CD14-positive monocyte (primary cell): ENCODE results near the gene NCBP3. TPM values are rescaled to one million over a fixed set of nuclear protein-coding genes. Genes with fewer than 3 reads are reported as not detected.

Source experiments
- DNase-seq, 3 donors: peaks; one replicate each; pipeline ENCODE4 v3.0.0-alpha.2; 2011 to 2022
- H2AFZ ChIP-seq: 2 replicates; pipeline ENCODE4 v1.6.0; 2012; ENCODE audit warnings: mild to moderate bottlenecking, low read depth, low read length, inconsistent platforms; ENCODE audit not compliant: insufficient read depth, poor library complexity, severe bottlenecking
- H3K27ac ChIP-seq, 2 donors: 1 replicate in 1 of 2; 2 replicates in 1 of 2; pipeline ENCODE4 v1.5.1; 2012 to 2013; ENCODE audit warnings: low read length in 2 of 2, control low read depth in 1 of 2, inconsistent platforms in 1 of 2, low read depth in 1 of 2, mild to moderate bottlenecking in 1 of 2
- H3K27me3 ChIP-seq, 2 donors: one replicate each; pipeline versions ENCODE4 v1.6.0 to v1.6.1; 2011 to 2013; ENCODE audit warnings: low read length in 2 of 2; ENCODE audit not compliant: control insufficient read depth in 2 of 2, insufficient read depth in 2 of 2
- H3K36me3 ChIP-seq, 2 donors: replicated peaks in 1 of 2; 1 replicate in 1 of 2; 2 replicates in 1 of 2; pipeline versions ENCODE4 v1.5.1 to v1.6.1; 2012 to 2013; ENCODE audit warnings: low read length in 2 of 2, control low read depth in 1 of 2, inconsistent platforms in 1 of 2, mild to moderate bottlenecking in 1 of 2; ENCODE audit not compliant: insufficient read depth in 2 of 2, control insufficient read depth in 1 of 2
- H3K4me1 ChIP-seq, 2 donors: 1 replicate in 1 of 2; 2 replicates in 1 of 2; pipeline versions ENCODE4 v1.5.1 to v1.6.1; 2012 to 2013; ENCODE audit warnings: low read length in 2 of 2, control low read depth in 1 of 2, inconsistent platforms in 1 of 2, mild to moderate bottlenecking in 1 of 2, moderate library complexity in 1 of 2; ENCODE audit not compliant: insufficient read depth in 2 of 2, control insufficient read depth in 1 of 2
- H3K4me2 ChIP-seq: replicated peaks from 2 replicates; pipeline ENCODE3; 2012; ENCODE audit warnings: low read length, moderate library complexity, mild to moderate bottlenecking; ENCODE audit not compliant: poor library complexity, severe bottlenecking; ENCODE audit errors: extremely low read depth
- H3K4me3 ChIP-seq, 3 experiments: fragments of 200-600 bp in 1 of 3; sonication (generic) in 1 of 3; replicated peaks in 1 of 3; 1 replicate in 2 of 3; 2 replicates in 1 of 3; pipeline ENCODE4 v1.5.1; 2011 to 2013; ENCODE audit warnings: low read length in 3 of 3, mild to moderate bottlenecking in 3 of 3, control low read depth in 2 of 3, low read depth in 2 of 3, inconsistent platforms in 1 of 3, moderate library complexity in 1 of 3
- H3K79me2 ChIP-seq: 2 replicates; pipeline ENCODE4 v1.6.0; 2012; ENCODE audit warnings: mild to moderate bottlenecking, control low read depth, inconsistent platforms, low read length, moderate library complexity; ENCODE audit not compliant: insufficient read depth
- H3K9ac ChIP-seq: 2 replicates; pipeline ENCODE4 v1.6.0; 2017; ENCODE audit warnings: low read length, mild to moderate bottlenecking; ENCODE audit not compliant: insufficient read depth, poor library complexity, severe bottlenecking
- H3K9me3 ChIP-seq, 2 donors: replicated peaks in 1 of 2; 1 replicate in 1 of 2; 2 replicates in 1 of 2; pipeline versions ENCODE4 v1.5.1 to v1.6.1; 2012 to 2013; ENCODE audit warnings: low read length in 2 of 2, control low read depth in 1 of 2; ENCODE audit not compliant: control insufficient read depth in 1 of 2, insufficient read depth in 1 of 2
- H4K20me1 ChIP-seq: 2 replicates; pipeline ENCODE4 v1.6.0; 2012; ENCODE audit warnings: mild to moderate bottlenecking, low read length, control low read depth, moderate library complexity; ENCODE audit not compliant: insufficient read depth
- H3K27ac Mint-ChIP-seq, 7 donors: one replicate each; pipeline ENCODE4 v1.8.0; 2020; ENCODE audit warnings: mild to moderate bottlenecking in 7 of 7, mixed read lengths in 7 of 7, moderate library complexity in 6 of 7, inconsistent platforms in 2 of 7
- H3K27me3 Mint-ChIP-seq, 3 donors: one replicate each; pipeline ENCODE4 v1.8.0; 2021 to 2022; ENCODE audit warnings: low read depth in 3 of 3, mild to moderate bottlenecking in 3 of 3, mixed read lengths in 3 of 3, moderate library complexity in 3 of 3, inconsistent platforms in 1 of 3
- H3K36me3 Mint-ChIP-seq, 2 donors: one replicate each; pipeline ENCODE4 v1.8.0; 2020; ENCODE audit warnings: mixed read lengths in 2 of 2, inconsistent platforms in 1 of 2, mild to moderate bottlenecking in 1 of 2
- H3K4me1 Mint-ChIP-seq: one replicate; pipeline ENCODE4 v1.8.0; 2020; ENCODE audit warnings: mild to moderate bottlenecking, mixed read lengths
- H3K4me3 Mint-ChIP-seq, 2 donors: one replicate each; pipeline ENCODE4 v1.8.0; 2020; ENCODE audit warnings: mild to moderate bottlenecking in 2 of 2, mixed read lengths in 2 of 2, moderate library complexity in 1 of 2
- H3K9me3 Mint-ChIP-seq, 7 donors: one replicate each; pipeline ENCODE4 v1.8.0; 2020 to 2022; ENCODE audit warnings: mixed read lengths in 7 of 7, mild to moderate bottlenecking in 6 of 7, moderate library complexity in 6 of 7, inconsistent platforms in 2 of 7
- CTCF ChIP-seq: fragments of 200-600 bp; IDR thresholded peaks from one replicate; pipeline ENCODE4 v1.8.0; 2022; ENCODE audit warnings: antibody characterized with exemption, mild to moderate bottlenecking
- WGBS: methylation state at CpG from one replicate; pipeline ENCODE4 v1.1.5; 2013; ENCODE audit warnings: missing lambda C conversion rate; ENCODE audit not compliant: insufficient coverage; 5-methylcytosine and 5-hydroxymethylcytosine counted together
- intact Hi-C, 2 donors: fragments of 100-400 bp; cut with micrococcal nuclease; formaldehyde crosslinking; loops; one replicate each; pipeline versions ENCODE4 v1.15.0 to v1.15.1; 2023
- polyA plus RNA-seq, 3 donors: library from polyadenylated mRNA; depleted of rRNA in 1 of 3; unstranded in 2 of 3; stranded (reverse) in 1 of 3; fragments of 300-500 nt in 2 of 3; fragments of >200 nt in 1 of 3; fragmentation: Illumina TruSeq in 2 of 3; gene quantifications; 1 replicate in 2 of 3; 2 replicates in 1 of 3; pipeline ENCODE4 v1.2.3, GENCODE V29; 2012 to 2021

NCBP3 gene
- polyA plus RNA-seq, 3 donors, result 4.9 to 19.0 (median 8.5) TPM

GRCh38 chr17:3867606-3868005 lies 21.6 kb upstream of the NCBP3 start:
- Histone ChIP-seq H3K36me3 (peaks cover 8% of the 10 kb centered on the region in 2 donors), H2AFZ (no peak overlapping the region), H3K9ac (no peak overlapping the region), H3K27me3 (no peaks in the 10 kb centered on the region), H3K79me2 (no peaks in the 10 kb centered on the region), H3K9me3 (no peaks in the 10 kb centered on the region), H3K4me3 (no peak overlapping the region), H3K4me2 (no peak overlapping the region), H3K27ac (no peak overlapping the region), H4K20me1 (no peaks in the 10 kb centered on the region), H3K4me1 (no peaks in the 10 kb centered on the region)
- WGBS, result 94% methylated on average over 9 of the region's 11 CpGs
- Mint-ChIP-seq H3K27me3 (peaks cover 0 to 4% (median 3%) of the 10 kb centered on the region in 3 donors), H3K36me3 (peaks cover 2 to 17% of the 10 kb centered on the region in 2 donors), H3K9me3 (no peaks in the 10 kb centered on the region), H3K27ac (no peak overlapping the region), H3K4me3 (no peak overlapping the region), H3K4me1 (peaks cover 5% of the 10 kb centered on the region)
- DNase-seq, result no peak
- TF ChIP-seq CTCF, result no peak
- intact Hi-C loops, result loop anchor here (5.0 to 10.0 kb wide), 2 partner anchors 47 to 135 kb away; partner anchors contain the start of gene P2RX1 (in 1 of the 2)

GRCh38 chr17:3867106-3867505 lies 21.1 kb upstream of the NCBP3 start:
- no peaks in the 10 kb centered on the region for H3K4me1 ChIP-seq
- H3K4me3 Mint-ChIP-seq, result no peak overlapping the region
- intact Hi-C loops, result loop anchor here (5.0 to 10.0 kb wide), 2 partner anchors 48 to 135 kb away; partner anchors contain the start of gene P2RX1 (in 1 of the 2)
- H3K27ac Mint-ChIP-seq, result peak overlapping the region in 2 of 7 donors; percentile 41 to 75
- peaks cover 5% of the 10 kb centered on the region for H3K4me1 Mint-ChIP-seq
- H3K4me3 ChIP-seq, result no peak overlapping the region
- H4K20me1 ChIP-seq, result no peaks in the 10 kb centered on the region
- no peak for TF ChIP-seq CTCF
- H3K9me3 ChIP-seq, result no peaks in the 10 kb centered on the region
- no peaks in the 10 kb centered on the region for H3K79me2 ChIP-seq
- H3K27ac ChIP-seq, result no peak overlapping the region
- H3K9ac ChIP-seq, result no peak overlapping the region
- H3K27me3 Mint-ChIP-seq, result peaks cover 0 to 4% (median 3%) of the 10 kb centered on the region in 3 donors
- H3K27me3 ChIP-seq, result no peaks in the 10 kb centered on the region
- peaks cover 0 to 16% of the 10 kb centered on the region in 2 donors for H3K36me3 Mint-ChIP-seq
- no peak overlapping the region for H2AFZ ChIP-seq
- 88% methylated on average over 17 of the region's 17 CpGs for WGBS
- DNase-seq, result no peak
- H3K4me2 ChIP-seq, result no peak overlapping the region
- H3K36me3 ChIP-seq, result peaks cover 3 to 4% of the 10 kb centered on the region in 2 donors
- no peaks in the 10 kb centered on the region for H3K9me3 Mint-ChIP-seq
